HEK293 (cell line): ENCODE results near the gene RTTN.

Experiments used
- CTCF ChIA-PET: fragments of 350-600 bp; formaldehyde crosslinking; extraction: SDS; loops from one replicate; lab custom pipeline; 2021; ENCODE audit warnings: antibody characterized with exemption; lab: Yijun Ruan, JAX
- POLR2A ChIA-PET: fragments of 300-600 bp; formaldehyde crosslinking; extraction: SDS; loops from one replicate; lab custom pipeline; 2020; ENCODE audit warnings: antibody characterized with exemption, inconsistent platforms; lab: Yijun Ruan, JAX
- H3K27ac ChIP-seq: fragments of 200-500 bp; sonication (Bioruptor generic); 2 replicates; pipeline ENCODE4 v1.5.1; 2014; ENCODE audit warnings: low read depth, low read length, control low read depth, inconsistent platforms; ENCODE audit errors: extremely low read depth
- H3K36me3 ChIP-seq, 2 experiments: fragments of 200-500 bp in 1 of 2; sonication (Bioruptor generic) in 1 of 2; 1 replicate in 1 of 2; 2 replicates in 1 of 2; pipeline ENCODE4 v1.5.1; 2014 to 2017; ENCODE audit warnings: inconsistent platforms in 2 of 2, low read length in 2 of 2; ENCODE audit not compliant: control insufficient read depth in 2 of 2, insufficient read depth in 1 of 2
- H3K4me1 ChIP-seq: fragments of 200-500 bp; sonication (Bioruptor generic); 2 replicates; pipeline ENCODE4 v1.5.1; 2014; ENCODE audit warnings: mild to moderate bottlenecking, low read length, inconsistent platforms; ENCODE audit not compliant: control insufficient read depth, insufficient read depth
- H3K4me3 ChIP-seq: 2 replicates; pipeline ENCODE4 v1.5.1; 2011; ENCODE audit warnings: low read depth, mild to moderate bottlenecking, control low read depth, low read length, moderate library complexity
- H3K9me3 ChIP-seq: fragments of 200-500 bp; sonication (Bioruptor generic); 2 replicates; pipeline ENCODE4 v1.5.1; 2014; ENCODE audit warnings: low read depth, low read length, inconsistent platforms; ENCODE audit not compliant: control insufficient read depth, insufficient read depth
- IKZF3 ChIP-seq: fragments of 450-650 bp; IDR thresholded peaks from 2 replicates; pipeline ENCODE4 v1.5.0; 2018; ENCODE audit warnings: missing biosample characterization, mild to moderate bottlenecking, missing genetic modification characterization, moderate library complexity
- INSM2 ChIP-seq: fragments of 450-650 bp; formaldehyde crosslinking; IDR thresholded peaks from 2 replicates; pipeline ENCODE4 v1.5.1; 2016; ENCODE audit warnings: missing biosample characterization, missing genetic modification characterization
- MEIS1 ChIP-seq: sonication (generic); formaldehyde crosslinking; IDR thresholded peaks from 2 replicates; pipeline ENCODE4 v1.8.1; 2022; ENCODE audit warnings: missing genetic modification reagents, mild to moderate bottlenecking, borderline replicate concordance
- WT1 ChIP-seq: fragments of 450-650 bp; formaldehyde crosslinking; IDR thresholded peaks from 2 replicates; pipeline ENCODE4 v1.5.1; 2016; ENCODE audit warnings: missing biosample characterization, missing genetic modification characterization
- YY2 ChIP-seq: fragments of 450-650 bp; formaldehyde crosslinking; IDR thresholded peaks from 2 replicates; pipeline ENCODE4 v1.5.1; 2016; ENCODE audit warnings: missing biosample characterization, missing genetic modification characterization
- ZBTB48 ChIP-seq: fragments of 450-650 bp; formaldehyde crosslinking; IDR thresholded peaks from 2 replicates; pipeline ENCODE4 v1.5.1; 2016; ENCODE audit warnings: missing biosample characterization, missing genetic modification characterization
- ZNF133 ChIP-seq: fragments of 450-650 bp; formaldehyde crosslinking; IDR thresholded peaks from 2 replicates; pipeline ENCODE4 v1.5.1; 2016; ENCODE audit warnings: missing biosample characterization, missing genetic modification characterization
- ZNF155 ChIP-seq: fragments of 450-650 bp; formaldehyde crosslinking; IDR thresholded peaks from 2 replicates; pipeline ENCODE4 v1.5.1; 2016; ENCODE audit warnings: missing biosample characterization, missing genetic modification characterization
- ZNF292 ChIP-seq: fragments of 450-650 bp; formaldehyde crosslinking; IDR thresholded peaks from 2 replicates; pipeline ENCODE4 v1.5.1; 2016; ENCODE audit warnings: low read depth, missing biosample characterization, missing genetic modification characterization, borderline replicate concordance
- ZNF302 ChIP-seq: fragments of 450-650 bp; formaldehyde crosslinking; IDR thresholded peaks from 2 replicates; pipeline ENCODE4 v1.5.1; 2016; ENCODE audit warnings: missing biosample characterization, missing genetic modification characterization, low read depth
- ZNF404 ChIP-seq: fragments of 450-650 bp; formaldehyde crosslinking; IDR thresholded peaks from 2 replicates; pipeline ENCODE4 v1.5.1; 2017; ENCODE audit warnings: missing biosample characterization, missing genetic modification characterization
- ZNF473 ChIP-seq: fragments of 450-650 bp; formaldehyde crosslinking; IDR thresholded peaks from 2 replicates; pipeline ENCODE4 v1.5.1; 2017; ENCODE audit warnings: missing biosample characterization, missing genetic modification characterization
- ZNF513 ChIP-seq: fragments of 450-650 bp; IDR thresholded peaks from 2 replicates; pipeline ENCODE4 v1.5.1; 2018; ENCODE audit warnings: missing biosample characterization, missing genetic modification characterization
- ZNF560 ChIP-seq: fragments of 450-650 bp; formaldehyde crosslinking; IDR thresholded peaks from 2 replicates; pipeline ENCODE4 v1.5.1; 2017; ENCODE audit warnings: missing biosample characterization, missing genetic modification characterization, borderline replicate concordance
- ZNF571 ChIP-seq: fragments of 450-650 bp; formaldehyde crosslinking; IDR thresholded peaks from 2 replicates; pipeline ENCODE4 v1.5.0; 2017; ENCODE audit warnings: missing biosample characterization, missing genetic modification characterization
- ZNF704 ChIP-seq: fragments of 450-650 bp; formaldehyde crosslinking; IDR thresholded peaks from 2 replicates; pipeline ENCODE4 v1.5.1; 2016; ENCODE audit warnings: missing biosample characterization, missing genetic modification characterization
- ZNF791 ChIP-seq: fragments of 450-650 bp; formaldehyde crosslinking; IDR thresholded peaks from 2 replicates; pipeline ENCODE4 v1.5.1; 2016; ENCODE audit warnings: missing biosample characterization, missing genetic modification characterization
- ZNF843 ChIP-seq: fragments of 450-650 bp; formaldehyde crosslinking; IDR thresholded peaks from 2 replicates; pipeline ENCODE4 v1.5.1; 2016; ENCODE audit warnings: missing biosample characterization, missing genetic modification characterization
- ZSCAN16 ChIP-seq: fragments of 450-650 bp; formaldehyde crosslinking; IDR thresholded peaks from 2 replicates; pipeline ENCODE4 v1.5.1; 2016; ENCODE audit warnings: missing biosample characterization, missing genetic modification characterization
- ZSCAN23 ChIP-seq: fragments of 450-650 bp; formaldehyde crosslinking; IDR thresholded peaks from 2 replicates; pipeline ENCODE4 v1.5.1; 2016; ENCODE audit warnings: missing biosample characterization, missing genetic modification characterization
- ZXDB ChIP-seq: fragments of 450-650 bp; formaldehyde crosslinking; IDR thresholded peaks from 2 replicates; pipeline ENCODE4 v1.5.1; 2016; ENCODE audit warnings: missing biosample characterization, missing genetic modification characterization

RTTN gene

GRCh38 chr18:70024829-70025228, 180.7 kb downstream of the RTTN start:
- Histone ChIP-seq H3K27ac (no peak overlapping the region), H3K36me3 (peaks cover 12 to 43% of the 10 kb centered on the region in 2 experiments), H3K4me1 (no peaks in the 10 kb centered on the region), H3K4me3 (no peak overlapping the region), H3K9me3 (no peaks in the 10 kb centered on the region)
- ChIA-PET POLR2A (no interaction called here), CTCF (no interaction called here)
- TF ChIP-seq ZXDB (no peak), MEIS1 (CRISPR knock-in tag) (no peak), INSM2 (tag by site-specific recombination) (no peak), ZNF704 (tag by site-specific recombination) (no peak), ZSCAN23 (tag by site-specific recombination) (no peak), ZBTB48 (tag by site-specific recombination) (no peak), ZNF155 (no peak), ZNF404 (tag by site-specific recombination) (no peak)

DNA sequence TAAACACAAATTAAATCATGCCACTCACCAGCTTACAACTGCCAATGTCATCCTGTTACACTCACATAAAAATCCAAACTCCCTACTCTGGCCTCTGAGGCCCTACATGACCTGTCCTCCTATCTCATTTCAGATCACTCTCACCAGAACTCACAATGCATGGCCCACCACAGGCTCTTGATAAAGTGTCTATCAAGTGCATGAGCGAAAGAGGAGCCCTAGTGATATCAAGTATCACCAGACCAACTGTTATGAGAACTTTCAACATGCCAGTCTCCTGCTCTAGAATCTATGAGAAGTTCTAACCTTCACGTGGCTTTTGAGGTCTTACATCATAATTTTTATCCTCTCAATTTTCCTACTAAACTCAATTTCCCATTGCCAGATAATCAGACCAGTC, 181.4 kb downstream of the RTTN start:
- no peak overlapping the region for H3K4me3 ChIP-seq
- no peak for TF ChIP-seq ZNF560 (tag by site-specific recombination)
- TF ChIP-seq IKZF3 (tag by site-specific recombination): no peak
- TF ChIP-seq ZSCAN16: no peak
- TF ChIP-seq ZNF292 (tag by site-specific recombination): no peak
- TF ChIP-seq ZNF302 (tag by site-specific recombination): no peak
- TF ChIP-seq, all 188 proteins: peak for 0
- Histone ChIP-seq H3K9me3 (no peaks in the 10 kb centered on the region), H3K27ac (no peak overlapping the region), H3K36me3 (peaks cover 5 to 44% of the 10 kb centered on the region in 2 experiments), H3K4me1 (no peaks in the 10 kb centered on the region)
- POLR2A ChIA-PET: no interaction called here
- CTCF ChIA-PET: no interaction called here

DNA sequence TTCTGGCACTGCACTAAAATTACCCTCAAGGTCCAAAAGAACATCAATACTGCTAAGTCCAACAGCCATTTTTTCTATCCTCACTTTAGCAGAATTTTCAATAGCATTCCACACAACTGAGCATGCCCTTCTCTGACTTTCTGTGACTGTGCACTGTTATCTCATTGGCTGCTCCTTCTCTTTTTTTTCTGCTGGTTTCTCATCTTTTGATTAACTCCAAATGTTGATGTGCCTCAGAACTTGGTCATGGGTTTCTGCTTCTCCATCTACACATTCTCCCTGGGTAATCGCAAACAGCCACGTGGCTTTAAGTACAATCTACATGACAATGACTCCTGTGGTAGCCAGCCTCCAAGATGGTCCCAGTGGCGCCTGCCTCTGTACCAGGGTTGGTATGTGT, 182.9 kb downstream of the RTTN start:
- Histone ChIP-seq H3K36me3 (peaks cover 5 to 34% of the 10 kb centered on the region in 2 experiments), H3K4me1 (no peaks in the 10 kb centered on the region), H3K9me3 (no peaks in the 10 kb centered on the region), H3K27ac (no peak overlapping the region), H3K4me3 (no peak overlapping the region)
- TF ChIP-seq ZNF513 (tag by site-specific recombination): no peak
- TF ChIP-seq ZNF133: no peak
- TF ChIP-seq YY2 (tag by site-specific recombination): no peak
- no peak for TF ChIP-seq ZNF404 (tag by site-specific recombination)
- no peak for TF ChIP-seq ZNF571 (tag by site-specific recombination)
- no peak for TF ChIP-seq ZNF473 (tag by site-specific recombination)
- TF ChIP-seq ZNF704 (tag by site-specific recombination): no peak
- no peak for TF ChIP-seq ZNF843 (tag by site-specific recombination)
- TF ChIP-seq ZNF791 (tag by site-specific recombination): no peak
- TF ChIP-seq WT1: no peak
- POLR2A ChIA-PET: no interaction called here
- CTCF ChIA-PET: no interaction called here
